Stimulated activated CD4-positive, alpha-beta T cell treated with anti-CD3 and anti-CD28 coated beads, Interleukin-12 subunit alpha, Interleukin-12 subunit beta, amount 100 ng/mL, for 24 hours (primary cell): Measurements from ENCODE around the gene CCDC184.
"Not testable (repeated sequence)": the region's sequence is repeated elsewhere in the genome, so short reads cannot be mapped to it uniquely, and the experiment has no call there.

Experiments
- DNase-seq, 2 experiments: peaks; one replicate each; pipeline ENCODE4 v3.0.0-alpha.2; 2020; ENCODE audit warnings: low read depth in 2 of 2

Gene CCDC184

DNA sequence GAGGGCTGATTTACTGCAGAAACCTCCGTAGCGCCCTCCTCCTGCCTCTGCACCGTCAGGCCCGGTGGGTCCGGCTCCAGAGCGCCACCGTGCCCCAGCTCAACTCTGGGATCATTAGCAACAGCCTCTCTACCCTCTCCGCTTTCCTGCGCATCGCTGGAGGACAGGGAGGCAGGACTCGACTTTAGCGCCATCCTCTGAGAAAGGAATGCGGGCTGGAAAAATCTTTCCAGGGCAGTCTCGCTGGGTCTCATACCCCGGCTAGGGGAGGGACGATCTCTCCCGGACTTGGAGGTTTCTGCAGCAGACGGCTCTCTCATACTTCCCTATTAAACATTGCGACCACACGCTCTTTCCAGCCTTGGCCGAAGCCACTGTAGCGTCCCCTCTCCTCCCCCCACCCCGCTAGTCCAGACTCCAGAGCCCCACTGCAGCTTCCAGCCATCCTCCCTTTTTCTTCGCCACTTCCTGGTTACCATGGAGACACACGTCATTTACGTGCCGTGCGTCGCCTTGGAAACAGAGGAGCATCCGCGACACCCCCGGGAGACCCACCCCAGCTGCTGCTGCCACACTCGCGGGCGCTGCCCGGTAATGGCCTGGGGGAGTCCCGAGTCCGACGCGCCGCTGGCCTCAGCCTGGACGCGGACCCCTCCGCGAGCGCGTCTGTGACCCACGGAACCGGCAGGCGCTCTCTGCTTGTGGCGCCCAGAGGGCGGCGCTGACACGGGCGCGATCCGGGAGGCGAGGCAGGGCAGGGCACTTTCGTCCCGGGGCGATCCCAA, at the start of gene CCDC184:
Gene CCDC184 (plus strand): TSS at position 554 of the 785 bp plus-strand sequence. CDS start 479 bp downstream, outside the sequence.
- peak; percentile 44 to 54 for DNase-seq

DNA sequence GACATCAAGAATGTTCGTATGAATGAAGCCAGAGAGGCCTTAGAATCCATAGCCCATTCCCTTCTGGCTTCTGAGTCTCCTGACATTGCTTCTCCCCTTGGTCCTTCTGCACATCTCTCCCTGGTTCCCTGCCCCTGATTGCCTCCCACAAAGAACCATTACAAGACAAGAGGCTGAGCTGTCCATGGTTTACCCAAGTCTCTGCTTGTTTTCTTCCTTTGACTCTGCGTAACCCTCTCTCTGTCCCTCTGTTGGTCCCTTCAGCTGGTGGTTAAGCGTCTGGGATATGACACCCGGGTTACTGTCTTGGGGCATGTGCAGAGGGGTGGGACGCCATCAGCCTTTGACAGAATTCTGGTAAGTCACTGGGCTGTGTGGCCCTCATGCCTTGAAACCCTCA, 48.4 kb upstream of the CCDC184 start:
- no peak for DNase-seq

DNA sequence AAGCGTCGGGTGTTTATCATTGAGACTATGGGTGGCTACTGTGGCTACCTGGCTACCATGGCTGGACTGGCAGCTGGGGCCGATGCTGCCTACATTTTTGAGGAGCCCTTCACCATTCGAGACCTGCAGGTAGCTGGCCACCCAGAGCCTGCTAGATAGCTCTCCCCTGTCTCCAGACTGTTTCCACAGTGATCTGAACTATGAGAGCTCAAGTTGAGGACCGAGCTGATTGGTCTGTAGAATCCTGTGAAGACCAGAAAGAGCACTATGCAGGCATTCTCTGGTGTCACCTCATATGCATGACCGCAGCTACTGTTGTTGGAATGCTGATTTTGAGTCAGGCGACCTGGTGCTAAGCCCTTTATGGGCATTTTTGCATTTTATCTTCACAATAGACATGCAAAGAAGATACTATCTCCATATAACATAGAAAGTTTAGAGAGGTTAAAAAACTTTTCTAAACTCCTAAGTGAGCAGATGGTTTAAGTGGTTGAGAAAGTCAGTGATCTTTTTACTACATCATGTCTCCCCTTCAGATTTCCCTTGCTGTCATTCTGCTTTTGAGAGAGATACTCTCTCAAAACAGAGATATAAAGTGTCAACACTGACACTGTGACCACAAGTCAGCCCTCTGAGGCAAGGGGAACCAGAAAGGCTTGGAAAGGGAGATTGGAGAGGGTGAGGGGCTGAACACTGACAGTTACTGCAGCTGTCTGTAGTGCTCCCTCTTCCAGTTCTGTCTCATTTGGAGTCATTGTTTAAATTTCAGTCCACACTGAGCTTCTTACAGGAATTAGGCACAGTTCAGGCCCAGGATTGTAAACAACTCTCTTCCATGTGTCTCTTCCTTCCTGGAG, 40.4 kb upstream of the CCDC184 start:
- DNase-seq, result no peak

DNA sequence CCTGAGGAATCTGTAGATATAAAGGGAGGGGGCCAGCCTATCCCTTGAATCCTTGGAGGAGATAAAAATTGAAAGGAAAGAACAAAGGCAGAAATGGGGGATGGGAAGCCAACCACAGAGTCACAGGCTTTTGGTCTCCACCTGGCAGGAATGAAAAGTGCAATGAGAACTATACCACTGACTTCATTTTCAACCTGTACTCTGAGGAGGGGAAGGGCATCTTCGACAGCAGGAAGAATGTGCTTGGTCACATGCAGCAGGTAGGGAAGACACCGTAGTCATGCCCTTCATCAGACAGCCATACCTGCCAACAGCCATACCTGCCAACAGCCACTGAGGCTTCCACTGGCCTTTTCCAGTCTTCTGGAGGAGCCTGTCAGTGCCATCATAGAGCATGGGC, 39.5 kb upstream of the CCDC184 start:
- no peak for DNase-seq

DNA sequence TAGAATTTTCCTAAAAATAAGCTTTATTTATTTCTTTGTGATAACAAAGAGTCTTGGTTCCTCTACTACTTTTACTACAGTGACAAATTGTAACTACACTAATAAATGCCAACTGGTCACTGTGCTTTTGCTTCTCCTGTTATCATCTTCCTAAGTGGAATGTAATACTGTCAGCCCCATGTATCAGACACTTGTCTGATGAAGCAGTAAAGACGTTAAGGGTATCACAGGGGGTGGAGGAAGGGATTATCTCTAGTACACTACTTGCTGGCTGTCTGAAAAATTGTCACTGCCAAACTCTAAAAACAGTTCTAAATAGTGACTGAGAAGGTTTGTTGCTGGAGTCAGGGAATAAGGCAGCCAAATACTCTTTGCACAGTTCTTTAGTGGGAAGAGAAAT, 37.5 kb upstream of the CCDC184 start:
- no peak for DNase-seq

DNA sequence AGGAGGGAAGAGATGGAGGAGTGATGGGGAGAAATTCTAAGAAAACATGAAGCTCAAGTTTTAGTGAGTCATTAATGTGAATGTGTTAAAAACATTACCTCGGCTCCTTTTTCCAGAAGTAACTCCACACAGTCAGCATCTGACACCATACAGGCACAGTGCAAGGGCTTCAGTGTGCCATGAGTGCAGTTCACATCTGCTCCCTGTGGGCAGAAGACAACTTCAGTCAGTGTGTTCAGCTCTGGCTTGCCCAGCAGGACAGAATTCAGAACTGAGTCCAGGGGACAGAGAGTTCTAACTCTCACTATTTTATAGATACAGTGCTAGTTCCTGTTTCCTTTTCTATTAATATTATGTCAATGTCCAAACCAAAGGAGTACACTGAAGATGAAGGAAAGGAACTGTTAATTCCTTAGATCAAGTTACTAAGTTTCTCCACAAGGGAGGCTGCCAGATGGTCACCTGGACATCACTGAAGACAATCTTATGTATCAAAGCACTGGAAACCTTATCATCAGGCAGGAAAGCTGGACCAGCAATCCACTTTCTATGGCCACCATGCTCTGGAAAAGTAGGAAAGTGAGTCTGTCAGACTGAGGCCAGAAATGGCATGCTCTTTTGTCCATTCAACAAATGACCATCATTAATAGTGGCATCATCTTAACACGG, 32.2 kb upstream of the CCDC184 start:
- no peak for DNase-seq

DNA sequence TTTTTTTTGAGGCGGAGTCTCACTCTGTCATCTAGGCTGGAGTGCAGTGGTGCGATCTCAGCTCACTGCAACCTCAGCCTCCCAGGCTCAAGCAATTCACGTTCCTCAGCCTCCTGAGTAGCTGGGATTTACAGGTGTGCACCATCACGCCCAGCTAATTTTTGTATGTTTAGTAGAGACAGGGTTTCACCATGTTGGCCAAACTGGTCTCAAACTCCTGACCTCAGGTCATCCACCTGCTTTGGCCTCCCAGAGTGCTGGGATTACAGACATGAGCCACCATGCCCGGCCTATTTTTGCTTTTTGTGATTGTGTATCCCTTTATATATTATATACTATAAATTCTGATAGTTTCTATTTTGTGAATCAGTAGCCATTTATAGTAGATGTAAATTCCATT, 27.7 kb upstream of the CCDC184 start:
- not testable (repeated sequence) for DNase-seq

DNA sequence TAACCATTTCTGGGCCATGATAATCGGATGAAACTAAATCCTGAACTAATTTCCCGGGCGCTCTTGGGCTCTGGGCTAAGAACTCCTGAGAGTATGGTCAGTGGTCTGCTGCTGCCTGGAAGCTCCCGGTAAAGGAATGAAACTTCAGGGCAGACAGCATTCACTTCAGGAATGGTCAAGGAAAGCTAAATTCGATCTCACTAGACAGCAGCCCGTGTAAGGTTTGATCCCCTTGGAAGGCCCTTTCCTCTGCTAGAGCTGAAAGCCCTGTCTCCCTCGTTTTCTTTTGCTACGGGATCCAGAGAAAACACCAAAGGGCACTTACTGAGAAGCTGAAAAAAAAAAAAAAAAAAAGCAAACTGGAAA, 26.8 kb upstream of the CCDC184 start:
- no peak for DNase-seq

DNA sequence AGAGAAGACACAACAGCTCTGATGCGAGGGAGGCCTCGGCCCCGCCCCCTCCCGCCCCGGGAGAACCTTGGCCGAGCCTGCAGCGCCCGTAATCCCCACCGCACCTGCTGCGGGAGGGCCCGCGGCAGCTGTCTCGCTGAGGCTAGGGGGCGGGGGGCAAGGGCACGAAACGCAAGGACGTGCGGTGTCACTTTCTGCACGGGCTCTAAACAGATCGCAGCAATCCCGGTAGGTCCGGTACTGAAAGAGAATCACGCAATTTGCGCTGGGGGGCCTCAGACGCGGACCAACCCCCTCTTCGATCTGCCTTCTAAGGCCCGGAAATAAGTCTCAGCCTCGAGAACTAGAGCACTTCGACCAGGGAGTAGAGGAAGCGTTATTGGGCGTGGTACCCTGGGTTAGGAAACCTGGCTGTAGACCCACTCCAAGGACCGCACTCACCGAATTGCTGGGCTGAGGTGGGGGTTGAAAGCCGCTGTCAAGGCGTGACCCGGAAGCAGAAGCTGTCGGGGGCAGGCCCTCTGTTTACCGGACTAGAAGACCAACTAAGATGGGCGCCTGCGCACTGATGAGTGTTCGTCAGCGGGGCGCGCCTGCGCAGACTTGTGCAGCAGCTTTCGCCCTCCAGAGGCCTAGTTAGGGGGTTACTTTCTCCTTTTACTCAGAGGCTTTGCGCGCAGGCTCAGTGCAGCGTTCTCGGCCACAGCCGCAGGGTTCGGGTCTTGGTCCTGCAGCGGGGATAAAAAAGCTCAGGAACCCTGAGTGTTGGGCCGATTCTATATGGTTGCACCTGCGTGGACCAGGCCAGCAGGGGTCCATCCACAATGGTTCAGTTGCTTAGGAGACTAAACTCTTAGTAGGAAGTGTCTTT, 26.2 kb upstream of the CCDC184 start, which contains the start of gene ASB8:
Gene ASB8 (minus strand): TSS at position 498 of the 871 bp plus-strand sequence. CDS start 4,019 bp downstream, outside the sequence.
- DNase-seq, result peak; percentile 98 to 99

DNA sequence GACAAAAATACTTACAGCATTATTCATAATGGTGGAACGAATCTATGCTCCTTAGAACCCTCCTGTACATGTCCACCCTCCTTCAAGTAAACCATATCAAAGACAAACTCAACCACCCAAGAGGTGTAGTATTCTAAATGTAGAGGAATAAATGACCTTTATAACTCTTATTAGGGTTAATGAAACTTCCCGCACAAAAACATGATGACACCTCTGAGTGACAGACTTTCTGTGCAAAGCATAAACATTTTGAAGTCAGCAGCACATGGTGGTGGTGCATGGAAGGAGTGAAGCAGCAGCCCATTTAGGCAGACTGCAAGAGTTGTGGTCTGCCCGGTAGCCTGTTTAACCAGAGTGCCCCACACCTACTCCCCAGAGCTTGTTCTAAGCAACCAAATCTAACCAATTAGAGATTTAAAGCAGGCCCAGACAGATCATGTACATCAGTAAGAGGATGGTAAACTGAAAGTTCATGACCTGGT, 25.5 kb upstream of the CCDC184 start:
- DNase-seq, result no peak

DNA sequence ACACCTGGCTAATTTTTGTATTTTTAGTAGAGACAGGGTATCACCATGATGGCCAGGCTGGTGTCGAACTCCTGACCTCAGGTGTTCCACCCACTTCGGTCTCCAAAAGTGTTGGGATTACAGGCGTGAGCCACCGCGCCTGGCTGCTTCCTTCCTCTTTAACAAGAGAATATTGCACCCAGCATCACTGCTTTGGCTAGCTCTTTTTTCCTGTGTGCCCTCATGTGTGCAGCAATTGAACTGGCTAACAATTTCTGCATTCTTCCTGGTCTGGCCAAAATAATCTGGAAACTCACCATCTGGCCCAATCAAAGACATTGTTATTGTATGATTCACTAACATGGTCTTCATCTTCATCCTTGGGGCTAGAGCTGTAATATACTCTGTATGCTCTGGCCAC, 23.4 kb upstream of the CCDC184 start:
- no peak for DNase-seq

DNA sequence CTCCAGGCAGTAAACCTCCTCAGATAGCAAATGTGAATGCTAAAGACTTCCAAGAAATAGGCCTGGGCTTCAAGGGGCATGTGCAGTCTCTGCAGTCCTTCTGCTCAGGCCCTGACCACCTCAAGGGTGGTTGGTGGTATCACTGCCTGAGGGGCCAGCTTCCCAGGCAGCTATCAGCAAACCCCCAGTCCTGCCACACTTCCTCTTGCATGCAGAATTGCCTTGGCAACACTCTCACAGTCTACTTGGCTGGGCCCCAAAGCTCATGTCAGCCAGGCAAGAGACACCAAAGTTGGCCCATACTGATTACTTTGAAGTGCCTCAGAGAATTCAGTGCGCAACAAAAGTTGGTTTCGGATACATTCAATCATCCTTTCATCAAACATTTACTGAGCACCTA, 22.6 kb upstream of the CCDC184 start:
- DNase-seq, result no peak

DNA sequence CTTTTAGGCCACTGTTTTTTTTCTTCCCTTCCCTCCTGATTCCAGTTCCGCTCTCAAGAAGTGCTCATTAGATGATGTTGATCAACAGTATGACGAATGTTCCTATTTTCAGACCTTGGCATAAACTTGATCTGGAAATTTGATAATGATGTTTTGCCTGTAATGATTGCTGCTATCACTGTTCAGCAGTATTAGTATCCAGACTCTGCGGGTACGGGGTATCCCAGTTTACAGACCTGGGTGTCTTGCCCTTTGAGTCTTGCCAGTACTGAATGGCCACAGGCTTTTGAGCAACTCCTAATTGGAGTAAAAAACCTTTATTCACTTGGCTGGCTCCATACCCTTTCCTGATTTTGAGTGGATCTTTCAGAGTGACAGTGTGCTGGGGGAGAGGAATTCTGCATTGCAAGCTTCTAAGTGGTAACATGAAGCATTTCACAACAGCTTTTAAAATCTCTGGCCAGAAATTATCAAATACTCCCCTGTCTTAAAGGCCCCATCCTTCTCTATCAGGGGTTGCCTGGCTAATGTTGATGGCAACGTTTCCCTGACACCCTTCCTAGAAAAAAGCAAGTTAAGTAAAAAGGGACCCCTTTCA, 20.2 kb upstream of the CCDC184 start:
- DNase-seq, result no peak

DNA sequence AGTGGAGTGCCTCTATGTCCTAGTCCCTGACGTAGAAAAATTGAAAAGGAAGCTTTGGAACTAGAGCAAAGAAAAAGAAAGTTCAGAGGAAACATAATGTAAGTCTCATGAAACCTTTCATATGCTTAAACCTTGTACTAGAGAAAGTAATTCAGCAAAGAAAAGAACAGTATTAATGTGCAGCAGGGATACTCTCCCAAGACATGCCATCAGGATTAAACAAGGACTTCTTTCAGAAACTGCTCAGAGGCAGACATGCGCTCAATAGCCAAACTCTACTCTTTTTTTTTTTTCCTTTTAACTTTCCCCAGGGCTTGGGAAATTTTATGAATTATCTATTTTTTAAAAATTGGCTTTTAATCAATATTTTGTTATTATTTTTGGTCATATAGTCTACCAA, 19.0 kb upstream of the CCDC184 start:
- no peak for DNase-seq

DNA sequence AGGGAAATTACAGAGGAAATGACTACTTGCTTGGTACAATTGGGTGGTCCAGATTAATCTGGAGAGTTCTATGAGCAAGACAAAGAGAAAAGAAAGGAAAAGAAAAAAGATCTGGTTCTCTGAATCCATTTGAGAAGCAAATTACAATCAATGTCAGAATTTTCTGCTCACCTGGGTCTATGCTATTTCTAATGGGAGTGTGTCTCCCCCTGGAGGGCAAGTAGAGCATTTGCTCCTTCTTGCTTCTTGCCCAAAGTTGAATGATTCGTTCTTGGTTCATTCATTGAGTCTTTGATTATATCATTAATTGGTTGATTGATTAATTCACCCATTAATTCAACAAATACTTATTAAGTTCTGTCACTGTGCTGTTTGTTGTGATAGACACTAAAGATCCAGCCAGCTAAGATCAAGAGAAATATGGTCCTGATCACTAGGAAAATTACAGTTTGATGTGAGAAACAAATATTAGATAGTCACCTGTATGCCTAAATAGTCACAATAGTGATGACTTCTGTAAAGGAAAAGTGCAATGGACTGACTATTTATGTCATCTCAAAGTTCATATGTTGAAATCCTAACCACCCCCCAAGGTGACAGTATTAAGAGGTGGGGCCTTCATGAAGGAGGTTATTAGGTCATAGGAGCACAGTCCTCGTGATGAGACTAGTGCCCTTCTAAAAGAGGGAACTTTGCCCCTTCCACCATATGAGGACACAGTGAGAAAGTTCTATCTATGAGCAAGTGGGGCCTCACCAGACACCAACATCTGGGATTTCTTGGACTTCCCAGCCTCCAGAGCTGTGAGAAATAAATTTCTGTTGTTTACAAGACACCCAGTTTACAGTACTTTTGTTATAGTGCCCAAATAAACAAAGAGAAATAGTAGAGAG, 18.1 kb upstream of the CCDC184 start:
- no peak for DNase-seq

DNA sequence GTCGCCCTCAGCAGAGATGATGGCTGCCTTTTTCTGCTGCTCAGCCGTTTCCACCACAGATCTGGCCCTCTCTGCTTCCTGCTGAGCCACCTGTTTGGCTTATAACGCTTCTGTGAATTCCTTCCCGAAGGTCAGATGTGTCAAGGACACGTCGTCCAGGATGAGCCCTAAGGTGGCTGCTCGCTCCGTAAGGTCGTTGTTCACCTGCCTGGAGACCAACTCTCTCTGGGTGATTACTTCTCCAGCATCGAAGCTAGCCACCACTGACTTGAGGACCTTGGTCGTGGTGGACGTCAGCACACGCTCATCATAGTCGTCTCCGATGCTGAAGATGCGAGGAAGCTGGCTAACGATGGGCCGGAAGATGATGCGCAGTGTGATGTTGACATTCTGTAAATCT, 14.4 kb upstream of the CCDC184 start:
- no peak for DNase-seq

DNA sequence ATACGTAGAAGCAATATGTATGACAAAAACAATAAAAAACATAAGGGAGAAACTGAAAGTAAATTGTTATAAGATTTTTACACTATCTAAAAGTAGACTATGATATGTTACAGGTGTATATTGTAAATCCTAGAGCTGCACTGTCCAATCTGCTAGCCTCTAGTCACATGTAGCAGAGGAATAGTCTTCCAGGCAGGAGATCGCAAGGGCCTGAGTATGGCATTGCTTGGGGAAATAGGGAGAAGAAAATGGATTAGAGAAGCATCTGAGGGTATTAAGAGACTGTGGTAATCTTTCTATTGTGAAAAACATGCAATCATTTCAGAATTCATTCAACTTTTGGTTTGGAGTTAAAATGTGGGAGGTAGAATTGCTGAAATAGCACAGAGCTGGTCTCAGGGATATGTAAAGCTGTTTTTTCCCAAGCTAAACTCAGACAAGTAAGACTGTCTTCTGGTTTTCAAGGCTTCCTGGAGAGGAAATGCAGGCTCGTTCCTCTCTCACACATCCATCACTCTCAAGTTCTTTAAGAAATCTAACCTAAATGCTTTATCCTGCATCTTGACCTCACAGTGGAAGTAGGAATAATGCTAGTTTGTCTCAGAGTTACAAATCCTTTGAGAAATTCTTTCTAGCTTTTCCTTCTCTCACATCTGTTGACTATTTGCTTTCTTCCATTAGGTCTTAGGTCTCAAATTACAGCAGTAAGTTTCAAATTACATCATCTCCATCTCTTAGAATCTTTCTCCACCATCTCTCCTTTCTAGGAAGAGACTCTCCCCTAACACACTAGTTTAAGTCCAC, 7.6 kb upstream of the CCDC184 start:
- no peak for DNase-seq

DNA sequence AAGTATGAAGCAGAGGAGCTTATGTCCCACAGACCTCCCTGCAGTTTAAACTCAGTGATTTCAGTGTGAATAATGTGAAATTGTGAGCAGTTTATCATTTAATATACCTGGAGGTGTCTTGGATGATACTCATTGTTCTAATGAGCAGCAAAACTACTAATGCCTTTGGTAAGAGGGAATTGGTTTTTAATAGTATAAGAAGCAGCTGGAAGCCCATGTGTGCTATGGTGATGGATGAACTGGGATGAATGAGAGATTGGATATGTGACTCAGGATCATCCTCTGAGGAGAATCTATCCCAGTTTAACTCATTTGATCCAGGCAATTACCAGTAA, 7.1 kb upstream of the CCDC184 start:
- no peak for DNase-seq

DNA sequence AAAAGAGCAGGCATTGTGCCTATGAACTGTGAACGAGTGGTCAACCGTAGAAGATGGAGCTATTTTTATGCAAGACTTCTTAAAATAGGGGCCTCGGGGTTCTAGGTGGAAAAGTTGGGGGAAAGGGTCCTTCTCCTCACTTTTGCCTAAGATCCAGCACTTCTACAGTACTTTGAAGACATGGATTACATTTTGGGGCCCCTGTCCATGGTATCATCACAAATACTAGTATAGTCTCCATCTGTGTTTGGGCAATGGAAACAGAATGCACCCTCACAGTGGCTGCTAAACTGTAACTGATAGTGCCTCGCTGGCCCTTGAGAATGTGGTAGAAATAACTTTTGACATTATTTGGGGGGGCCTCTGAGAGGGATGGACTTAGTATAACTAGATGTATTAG, 5.5 kb upstream of the CCDC184 start:
- DNase-seq, result no peak
